Heart right ventricle (tissue), 16 donors: ENCODE results near the gene F2. TPM values are rescaled to one million over a fixed set of nuclear protein-coding genes. Genes with fewer than 3 reads are reported as not detected.

Experiments
- ATAC-seq, 8 donors: fragments of 200-7000 bp; cut with Tn5 transposase; one replicate each; pipeline ENCODE4 v1.9.1; 2020; ENCODE audit warnings: mild to moderate bottlenecking in 8 of 8, moderate library complexity in 8 of 8, moderate number of reproducible peaks in 1 of 8
- DNase-seq, 2 donors: peaks; one replicate each; pipeline ENCODE4 v3.0.0-alpha.2; 2020
- H3K27ac ChIP-seq, 10 donors: fragments of 200-600 bp; sonication (generic) in 2 of 10; one replicate each; pipeline versions ENCODE4 v1.5.0 to v1.8.0; 2020 to 2022; ENCODE audit warnings: mild to moderate bottlenecking in 3 of 10
- H3K27me3 ChIP-seq, 7 donors: fragments of 200-600 bp; one replicate each; pipeline ENCODE4 v1.8.0; 2021 to 2022; ENCODE audit warnings: mild to moderate bottlenecking in 2 of 7
- H3K36me3 ChIP-seq, 9 donors: fragments of 200-600 bp; sonication (generic) in 1 of 9; one replicate each; pipeline versions ENCODE4 v1.5.0 to v1.8.0; 2020 to 2022; ENCODE audit warnings: mild to moderate bottlenecking in 2 of 9
- H3K4me1 ChIP-seq, 9 donors: fragments of 200-600 bp; sonication (generic) in 1 of 9; one replicate each; pipeline versions ENCODE4 v1.5.0 to v1.8.0; 2020 to 2022; ENCODE audit warnings: mild to moderate bottlenecking in 4 of 9
- H3K4me3 ChIP-seq, 10 donors: fragments of 200-600 bp; sonication (generic) in 2 of 10; one replicate each; pipeline versions ENCODE4 v1.5.0 to v1.8.0; 2020 to 2022; ENCODE audit warnings: mild to moderate bottlenecking in 7 of 10, moderate library complexity in 2 of 10
- H3K9me3 ChIP-seq, 11 donors: fragments of 200-600 bp in 10 of 11; sonication (generic) in 2 of 11; one replicate each; pipeline versions ENCODE4 v1.5.0 to v1.8.0; 2013 to 2022; ENCODE audit warnings: mild to moderate bottlenecking in 2 of 11, control low read depth in 1 of 11, moderate library complexity in 1 of 11
- WGBS, 2 donors: extraction: QIAGEN DNeasy Blood & Tissue Kit; methylation state at CpG; one replicate each; pipeline ENCODE4 v1.1.7; 2013; ENCODE audit warnings: inconsistent platforms in 1 of 2; 5-methylcytosine and 5-hydroxymethylcytosine counted together
- intact Hi-C, 10 donors: fragments of 100-400 bp; cut with DNase I; formaldehyde crosslinking; loops; one replicate each; pipeline versions ENCODE4 v1.11.1 to v1.14.2; 2022
- polyA plus RNA-seq, 2 donors: library from polyadenylated mRNA; stranded (reverse); fragments of 200-250 nt; gene quantifications; one replicate each; pipeline ENCODE4 v1.2.3, GENCODE V29; 2013
- total RNA-seq, 10 donors: library from RNA; stranded (reverse); fragmentation: NEBNext Ultra II Directional in 3 of 10; extraction: Animal tissue kit (Norgen Biotek cat#: 25700) in 3 of 10; gene quantifications; one replicate each; pipeline versions ENCODE4 v1.2.1 to v1.2.4, GENCODE V29; 2021 to 2023
- TF ChIP-seq, protein P1 (sequence below), 9 donors: fragments of 200-600 bp; sonication (generic) in 2 of 9; IDR thresholded peaks; one replicate each; pipeline versions ENCODE4 v1.5.0 to v1.8.0; 2021 to 2022; ENCODE audit warnings: antibody characterized with exemption in 9 of 9, mild to moderate bottlenecking in 5 of 9, moderate library complexity in 1 of 9
- donor health status: Arrhythmogenic right ventricular cardiomyopathy.
- donor health status: ischemic (EF 13 %, LVEDD 7.1; RV severe dilation, severe dysfunction).
- donor health status: healthy with polysubstance abuse.
- donor health status: DM: no; HTN: yes; CAD: no.
- donor health status: DM: no; HTN: no; CAD: no.
- donor health status: ischemic (EF 25% LVEDD 6.9; RV normal size, moderate dysfunction).
- donor health status: ischemic (EF 25% LVEDD 5.7; RV mildly dilated, moderate dysfunction).
- donor health status: healthy.
- donor health status: DM: yes; HTN: yes; CAD: no.
- donor health status: Ischemic cardiomyopathy.
- donor health status: ischemic (EF 35%, LVEDD 5.7; RV mildly dilated, moderate dysfunction).
- donor health status: nonischemic (EF 11% LVEDD 7.7; RV severe dilation, severe dysfunction).
- donor health status: DM: yes; HTN: yes; CAD: no.
- donor health status: PGD.
- donor health status: ischemic (EF 29% LVEDD 5.4; RV normal size, mild dysfunction).
- donor health status: nonischemic (EF 23%, LVEDD 6.1; RV moderate dilation, normal function).

The F2 gene
- total and polyA plus RNA-seq, 12 donors = 0.04 to 0.31 (median 0.19) TPM; not detected in 8

DNA sequence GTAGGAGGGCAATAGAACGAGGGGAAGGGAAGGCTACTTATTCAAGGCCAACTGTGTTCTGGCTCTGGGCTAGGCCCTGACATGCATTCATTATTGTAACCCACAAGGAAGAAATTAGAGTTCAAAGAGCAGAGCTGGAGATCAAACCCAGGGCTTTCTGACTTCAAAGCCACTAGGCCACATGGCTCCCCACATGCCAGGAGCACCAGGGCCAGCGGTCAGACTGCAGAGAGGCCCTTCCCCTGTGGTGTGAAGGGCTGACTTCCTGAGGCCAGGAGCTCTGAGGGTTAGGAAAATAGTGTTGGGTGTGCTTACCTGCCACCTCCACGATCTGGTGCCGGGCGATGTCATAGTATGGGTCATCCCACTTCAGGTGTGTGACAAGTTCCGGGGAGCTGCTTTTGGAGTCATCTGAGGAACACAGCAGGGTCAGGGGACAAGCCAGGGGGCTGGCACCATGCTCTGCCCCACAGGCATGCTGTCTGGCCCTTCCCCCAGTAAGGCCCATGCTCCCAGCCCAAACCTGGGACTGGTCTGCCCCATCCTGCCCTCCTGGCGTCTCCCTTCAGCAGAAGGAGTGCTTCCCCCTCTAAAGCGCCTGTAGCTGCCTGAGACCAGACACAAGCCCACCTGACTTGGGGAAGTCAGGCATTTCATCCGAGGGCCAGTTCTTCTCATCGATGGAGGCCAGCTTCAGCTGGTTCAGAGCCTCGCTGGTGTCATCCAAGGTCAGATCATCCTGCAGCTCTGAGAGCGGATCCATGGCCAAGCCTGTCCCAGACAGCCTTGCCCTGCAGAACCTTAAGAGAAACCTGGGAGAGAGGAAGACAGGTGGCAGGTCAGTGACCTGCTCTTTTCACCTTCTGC is 23.4 kb upstream of the F2 start:
- intact Hi-C loops = loop anchor here in 2 of 10 donors (2.0 to 10.0 kb wide), 2 partner anchors 47 to 81 kb away; partner anchors contain the start of genes ATG13 (in 1 of the 2) and HARBI1 (in 1 of the 2)
- peak in 1 of 8 donors; percentile 2 for ATAC-seq
- Histone ChIP-seq H3K4me1 (peaks cover 28 to 69% (median 60%) of the 10 kb centered on the region in 9 donors), H3K27ac (peak overlapping the region; percentile 31 to 96 (median 78)), H3K36me3 (peaks cover 0 to 73% (median 32%) of the 10 kb centered on the region in 9 donors), H3K27me3 (no peaks in the 10 kb centered on the region), H3K4me3 (no peak overlapping the region), H3K9me3 (no peaks in the 10 kb centered on the region)
- TF ChIP-seq, protein P1, sequence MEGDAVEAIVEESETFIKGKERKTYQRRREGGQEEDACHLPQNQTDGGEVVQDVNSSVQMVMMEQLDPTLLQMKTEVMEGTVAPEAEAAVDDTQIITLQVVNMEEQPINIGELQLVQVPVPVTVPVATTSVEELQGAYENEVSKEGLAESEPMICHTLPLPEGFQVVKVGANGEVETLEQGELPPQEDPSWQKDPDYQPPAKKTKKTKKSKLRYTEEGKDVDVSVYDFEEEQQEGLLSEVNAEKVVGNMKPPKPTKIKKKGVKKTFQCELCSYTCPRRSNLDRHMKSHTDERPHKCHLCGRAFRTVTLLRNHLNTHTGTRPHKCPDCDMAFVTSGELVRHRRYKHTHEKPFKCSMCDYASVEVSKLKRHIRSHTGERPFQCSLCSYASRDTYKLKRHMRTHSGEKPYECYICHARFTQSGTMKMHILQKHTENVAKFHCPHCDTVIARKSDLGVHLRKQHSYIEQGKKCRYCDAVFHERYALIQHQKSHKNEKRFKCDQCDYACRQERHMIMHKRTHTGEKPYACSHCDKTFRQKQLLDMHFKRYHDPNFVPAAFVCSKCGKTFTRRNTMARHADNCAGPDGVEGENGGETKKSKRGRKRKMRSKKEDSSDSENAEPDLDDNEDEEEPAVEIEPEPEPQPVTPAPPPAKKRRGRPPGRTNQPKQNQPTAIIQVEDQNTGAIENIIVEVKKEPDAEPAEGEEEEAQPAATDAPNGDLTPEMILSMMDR (IDR thresholded peaks at IDR 0.05) = no peak
- 76 to 80% methylated on average over 12 of the region's 12 CpGs for WGBS, 2 donors
- no peak for DNase-seq

DNA sequence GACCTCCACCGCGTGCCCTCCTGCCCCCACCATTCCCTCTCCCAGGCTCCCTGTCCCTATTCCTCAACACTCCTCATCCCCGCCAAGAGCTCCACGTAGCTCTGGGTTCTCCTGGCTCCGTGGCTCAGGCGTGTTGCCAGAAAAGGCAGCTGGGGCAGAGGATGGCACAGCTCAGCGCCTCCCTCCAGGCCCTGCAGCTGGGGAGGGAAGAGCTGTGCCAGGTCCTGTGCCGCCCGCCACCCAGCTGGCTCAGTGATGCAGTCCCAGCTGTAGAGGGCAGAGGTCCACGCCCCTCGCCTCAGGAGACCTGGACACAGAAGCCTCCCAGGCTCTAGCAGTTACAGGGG is 22.8 kb upstream of the F2 start:
- TF ChIP-seq, protein P1 (IDR thresholded peaks at IDR 0.05) = no peak
- Histone ChIP-seq H3K9me3 (no peaks in the 10 kb centered on the region), H3K4me3 (no peak overlapping the region), H3K36me3 (peaks cover 0 to 67% (median 32%) of the 10 kb centered on the region in 9 donors), H3K4me1 (peaks cover 28 to 69% (median 60%) of the 10 kb centered on the region in 9 donors), H3K27ac (peak overlapping the region; percentile 50 to 96 (median 81)), H3K27me3 (no peaks in the 10 kb centered on the region)
- peak; percentile 78 to 82 for DNase-seq
- ATAC-seq = peak; percentile 6 to 78 (median 58)
- 53 to 63% methylated on average over 11 of the region's 11 CpGs for WGBS, 2 donors
- intact Hi-C loops = loop anchor here in 2 of 10 donors (2.0 to 10.0 kb wide), 2 partner anchors 47 to 81 kb away; partner anchors contain the start of genes ATG13 (in 1 of the 2) and HARBI1 (in 1 of the 2)

DNA sequence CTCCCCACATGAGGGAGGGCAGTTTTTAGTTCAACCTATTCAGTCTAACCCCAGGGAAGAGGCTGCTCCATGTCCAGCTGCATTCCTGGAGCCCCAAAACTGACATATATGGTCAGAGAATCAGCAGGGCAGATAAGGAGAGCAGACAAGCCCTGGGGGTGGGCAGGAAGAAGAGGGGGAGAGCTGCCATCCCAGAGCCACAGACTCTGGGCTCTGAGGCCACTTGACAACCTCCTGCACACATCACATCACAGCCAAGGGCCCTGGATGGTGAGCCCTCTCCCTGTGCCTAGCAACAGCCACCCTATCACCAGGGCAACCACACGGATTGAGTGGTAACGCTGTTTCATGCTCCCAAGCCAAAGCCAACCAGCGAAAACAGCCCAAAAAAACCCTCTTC is 21.7 kb upstream of the F2 start:
- intact Hi-C loops = loop anchor here in 2 of 10 donors (2.0 to 10.0 kb wide), 2 partner anchors 49 to 83 kb away; partner anchors contain the start of genes ATG13 (in 1 of the 2) and HARBI1 (in 1 of the 2)
- Histone ChIP-seq H3K9me3 (no peaks in the 10 kb centered on the region), H3K4me1 (peaks cover 28 to 80% (median 70%) of the 10 kb centered on the region in 9 donors), H3K27ac (peak overlapping the region in 9 of 10 donors; percentile 31 to 96 (median 83)), H3K36me3 (peaks cover 0 to 63% (median 26%) of the 10 kb centered on the region in 9 donors), H3K27me3 (no peaks in the 10 kb centered on the region), H3K4me3 (peak overlapping the region in 1 of 10 donors; percentile 12)
- DNase-seq (peak in 1 of 2 donors; percentile 61), ATAC-seq (peak in 5 of 8 donors; percentile 7 to 35 (median 17))
- 18 to 49% methylated on average over 3 of the region's 3 CpGs for WGBS, 2 donors
- TF ChIP-seq, protein P1 (IDR thresholded peaks at IDR 0.05) = no peak

DNA sequence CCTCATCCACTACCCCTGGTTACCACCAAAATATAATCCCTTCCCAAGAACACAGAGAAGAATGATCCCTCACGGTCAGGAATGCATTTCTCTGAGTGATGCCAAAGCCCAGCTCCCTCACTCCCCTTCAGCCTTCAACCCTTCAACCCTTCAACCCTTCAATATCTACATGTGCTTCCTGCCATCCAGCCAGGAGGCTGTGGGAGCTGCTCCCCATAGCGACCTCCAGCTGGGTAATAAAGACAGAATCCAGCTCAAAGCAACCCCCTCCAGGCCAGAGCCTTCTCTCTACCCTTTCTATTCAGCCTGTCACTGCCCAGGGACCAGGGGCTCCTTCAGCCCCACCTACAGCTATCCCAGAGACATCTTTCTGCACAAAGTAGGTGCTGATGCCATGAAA is 21.3 kb upstream of the F2 start:
- ATAC-seq = no peak
- Histone ChIP-seq H3K27me3 (no peaks in the 10 kb centered on the region), H3K4me3 (peak overlapping the region in 2 of 10 donors; percentile 10 to 12), H3K4me1 (peaks cover 28 to 84% (median 74%) of the 10 kb centered on the region in 9 donors), H3K9me3 (no peaks in the 10 kb centered on the region), H3K27ac (peak overlapping the region in 9 of 10 donors; percentile 31 to 96 (median 83)), H3K36me3 (peaks cover 0 to 63% (median 29%) of the 10 kb centered on the region in 9 donors)
- 21 to 25% methylated on average over 2 of the region's 2 CpGs for WGBS, 2 donors
- intact Hi-C loops = loop anchor here in 2 of 10 donors (2.0 to 10.0 kb wide), 2 partner anchors 49 to 83 kb away; partner anchors contain the start of genes ATG13 (in 1 of the 2) and HARBI1 (in 1 of the 2)
- TF ChIP-seq, protein P1 (IDR thresholded peaks at IDR 0.05) = no peak
- DNase-seq = no peak
